HepG2 (cell line): ENCODE data around the gene RBCK1. TPM values are rescaled to one million over a fixed set of nuclear protein-coding genes. Genes with fewer than 3 reads are reported as not detected.

Experiments
- AGO1 ChIP-seq: fragments of 200-400 bp; formaldehyde crosslinking; IDR thresholded peaks from 2 replicates; pipeline ENCODE4 v1.6.1; 2017; ENCODE audit warnings: mild to moderate bottlenecking, low read depth, low read length, moderate library complexity; ENCODE audit not compliant: poor library complexity, severe bottlenecking
- FOXA3 ChIP-seq: IDR thresholded peaks from 2 replicates; pipeline ENCODE4 v1.6.1; 2016; ENCODE audit warnings: missing genetic modification reagents, missing compliant biosample characterization
- KDM4B ChIP-seq: sonication (generic); formaldehyde crosslinking; IDR thresholded peaks from 2 replicates; pipeline ENCODE4 v1.4.0; 2020; ENCODE audit warnings: missing genetic modification reagents
- MBNL3 ChIP-seq: fragments of 250-450 bp; sonication (Bioruptor Pico); conservative IDR thresholded peaks from 2 replicates; pipeline ENCODE4 v1.8.0; 2022; ENCODE audit warnings: mild to moderate bottlenecking, inconsistent platforms
- MED13 ChIP-seq: sonication (generic); formaldehyde crosslinking; IDR thresholded peaks from 2 replicates; pipeline ENCODE4 v1.5.0; 2020; ENCODE audit warnings: missing genetic modification reagents
- RBM39 ChIP-seq: fragments of 200-400 bp; formaldehyde crosslinking; IDR thresholded peaks from one replicate; pipeline ENCODE4 v1.6.1; 2018; ENCODE audit warnings: antibody characterized with exemption, mild to moderate bottlenecking, low read depth, low read length; ENCODE audit not compliant: poor library complexity, severe bottlenecking
- SPEN ChIP-seq: sonication (generic); formaldehyde crosslinking; IDR thresholded peaks from 2 replicates; pipeline ENCODE4 v1.5.1; 2020; ENCODE audit warnings: low read depth, mild to moderate bottlenecking, missing genetic modification reagents
- ZNF234 ChIP-seq: sonication (generic); formaldehyde crosslinking; conservative IDR thresholded peaks from 2 replicates; pipeline ENCODE4 v1.5.1; 2020; ENCODE audit warnings: mild to moderate bottlenecking, missing genetic modification reagents
- ZNF552 ChIP-seq: sonication (generic); formaldehyde crosslinking; IDR thresholded peaks from 2 replicates; pipeline ENCODE4 v1.9.0; 2022; ENCODE audit warnings: missing genetic modification reagents, mild to moderate bottlenecking, borderline replicate concordance
- ZNF777 ChIP-seq: sonication (generic); formaldehyde crosslinking; IDR thresholded peaks from 2 replicates; pipeline ENCODE4 v1.4.0; 2020; ENCODE audit warnings: missing genetic modification reagents
- ZNF841 ChIP-seq: sonication (generic); formaldehyde crosslinking; IDR thresholded peaks from 2 replicates; pipeline ENCODE4 v1.8.1; 2023; ENCODE audit warnings: missing genetic modification reagents, borderline replicate concordance
- ZNF891 ChIP-seq: sonication (generic); formaldehyde crosslinking; IDR thresholded peaks from 2 replicates; pipeline ENCODE4 v1.5.0; 2020; ENCODE audit warnings: mild to moderate bottlenecking, missing genetic modification reagents
- polyA plus RNA-seq, 8 experiments: library from polyadenylated mRNA; depleted of rRNA in 3 of 8; stranded (reverse) in 7 of 8; unstranded in 1 of 8; fragments of >200 nt; fragmentation: Illumina TruSeq in 4 of 8; extraction: Trizol in 4 of 8; gene quantifications; 2 replicates each; pipeline versions ENCODE4 v1.2.1 to v1.2.3, GENCODE V29; 2011 to 2016; ENCODE audit warnings: low read depth in 4 of 8, missing spikeins in 1 of 8, mixed read lengths in 1 of 8; ENCODE audit not compliant: insufficient read depth in 1 of 8
- total RNA-seq, 5 experiments: library from RNA; depleted of rRNA; stranded (reverse); fragments of >200 nt; fragmentation: Illumina TruSeq; extraction: Trizol; gene quantifications; 2 replicates each; pipeline ENCODE4 v1.2.3, GENCODE V29; 2016; ENCODE audit warnings: low read depth in 1 of 5
- TF ChIP-seq, protein P1 (sequence below), 2 experiments: sonication (generic) in 1 of 2; formaldehyde crosslinking in 1 of 2; IDR thresholded peaks; 2 replicates each; pipeline versions ENCODE4 v1.5.1 to v1.6.1; 2011 to 2020; ENCODE audit warnings: borderline replicate concordance in 1 of 2, low read depth in 1 of 2, low read length in 1 of 2, mild to moderate bottlenecking in 1 of 2, missing genetic modification reagents in 1 of 2, moderate library complexity in 1 of 2
- TF ChIP-seq, protein P2 (sequence below): sonication (generic); formaldehyde crosslinking; IDR thresholded peaks from 2 replicates; pipeline ENCODE4 v1.4.0; 2020; ENCODE audit warnings: mild to moderate bottlenecking, missing genetic modification reagents
- TF ChIP-seq, protein P3 (sequence below): sonication (generic); formaldehyde crosslinking; IDR thresholded peaks from 2 replicates; pipeline ENCODE4 v1.8.1; 2023; ENCODE audit warnings: mild to moderate bottlenecking, missing genetic modification reagents
- TF ChIP-seq, protein P4 (sequence below): sonication (generic); formaldehyde crosslinking; IDR thresholded peaks from 2 replicates; pipeline ENCODE4 v1.4.0; 2020; ENCODE audit warnings: missing genetic modification reagents

RBCK1 gene
- total and polyA plus RNA-seq, 2 of the 13 experiments (the other 11 are each of a cell fraction or from before 2014, with no cell fraction given), result 149 to 215 TPM

DNA sequence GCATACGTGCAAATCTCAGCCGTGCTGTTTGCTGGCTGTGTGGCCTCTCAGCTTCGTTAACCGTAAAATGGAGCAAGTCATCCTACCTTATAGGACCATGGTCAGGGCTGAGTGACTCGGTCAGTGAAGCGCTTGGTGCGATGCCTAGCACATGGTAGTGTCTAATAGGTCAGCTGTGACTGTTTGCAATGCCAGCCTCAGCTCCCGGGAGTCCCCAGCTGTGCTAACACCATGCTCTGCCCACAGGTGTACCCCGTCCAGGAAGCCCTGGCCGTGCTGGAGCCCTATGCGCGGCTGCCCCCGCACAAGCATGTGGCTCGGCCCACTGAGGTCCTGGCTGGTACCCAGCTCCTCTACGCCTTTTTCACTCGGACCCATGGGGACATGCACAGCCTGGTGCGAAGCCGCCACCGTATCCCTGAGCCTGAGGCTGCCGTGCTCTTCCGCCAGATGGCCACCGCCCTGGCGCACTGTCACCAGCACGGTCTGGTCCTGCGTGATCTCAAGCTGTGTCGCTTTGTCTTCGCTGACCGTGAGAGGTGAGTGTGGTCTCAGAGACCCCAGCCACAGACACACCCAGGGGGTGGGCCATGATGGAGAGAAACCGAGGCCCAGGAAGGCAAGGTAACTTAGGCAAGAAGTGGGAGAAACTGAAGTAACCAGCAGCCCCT lies 16.9 kb upstream of the RBCK1 start (continued):
- TF ChIP-seq, protein P1, sequence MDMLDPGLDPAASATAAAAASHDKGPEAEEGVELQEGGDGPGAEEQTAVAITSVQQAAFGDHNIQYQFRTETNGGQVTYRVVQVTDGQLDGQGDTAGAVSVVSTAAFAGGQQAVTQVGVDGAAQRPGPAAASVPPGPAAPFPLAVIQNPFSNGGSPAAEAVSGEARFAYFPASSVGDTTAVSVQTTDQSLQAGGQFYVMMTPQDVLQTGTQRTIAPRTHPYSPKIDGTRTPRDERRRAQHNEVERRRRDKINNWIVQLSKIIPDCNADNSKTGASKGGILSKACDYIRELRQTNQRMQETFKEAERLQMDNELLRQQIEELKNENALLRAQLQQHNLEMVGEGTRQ (IDR thresholded peaks at IDR 0.05; ENCODE audit: low read depth, low read length), result no peak
- TF ChIP-seq, protein P1 (CRISPR knock-in tag; IDR thresholded peaks at IDR 0.05; ENCODE audit: borderline replicate concordance), result 0 out of 2 replicates have a peak, but pooled peaks have one; percentile 3
- TF ChIP-seq FOXA3 (CRISPR knock-in tag) (no peak), ZNF234 (no peak), MED13 (CRISPR knock-in tag) (no peak), AGO1 (peak; percentile 69), ZNF841 (CRISPR knock-in tag) (no peak), KDM4B (no peak), SPEN (CRISPR knock-in tag) (no peak), MBNL3 (CRISPR knock-in tag) (no peak), ZNF891 (CRISPR knock-in tag) (0 out of 2 replicates have a peak, but pooled peaks have one; percentile 50), ZNF777 (no peak), ZNF552 (CRISPR knock-in tag) (no peak), RBM39 (peak; percentile 28)
- TF ChIP-seq, protein P2, sequence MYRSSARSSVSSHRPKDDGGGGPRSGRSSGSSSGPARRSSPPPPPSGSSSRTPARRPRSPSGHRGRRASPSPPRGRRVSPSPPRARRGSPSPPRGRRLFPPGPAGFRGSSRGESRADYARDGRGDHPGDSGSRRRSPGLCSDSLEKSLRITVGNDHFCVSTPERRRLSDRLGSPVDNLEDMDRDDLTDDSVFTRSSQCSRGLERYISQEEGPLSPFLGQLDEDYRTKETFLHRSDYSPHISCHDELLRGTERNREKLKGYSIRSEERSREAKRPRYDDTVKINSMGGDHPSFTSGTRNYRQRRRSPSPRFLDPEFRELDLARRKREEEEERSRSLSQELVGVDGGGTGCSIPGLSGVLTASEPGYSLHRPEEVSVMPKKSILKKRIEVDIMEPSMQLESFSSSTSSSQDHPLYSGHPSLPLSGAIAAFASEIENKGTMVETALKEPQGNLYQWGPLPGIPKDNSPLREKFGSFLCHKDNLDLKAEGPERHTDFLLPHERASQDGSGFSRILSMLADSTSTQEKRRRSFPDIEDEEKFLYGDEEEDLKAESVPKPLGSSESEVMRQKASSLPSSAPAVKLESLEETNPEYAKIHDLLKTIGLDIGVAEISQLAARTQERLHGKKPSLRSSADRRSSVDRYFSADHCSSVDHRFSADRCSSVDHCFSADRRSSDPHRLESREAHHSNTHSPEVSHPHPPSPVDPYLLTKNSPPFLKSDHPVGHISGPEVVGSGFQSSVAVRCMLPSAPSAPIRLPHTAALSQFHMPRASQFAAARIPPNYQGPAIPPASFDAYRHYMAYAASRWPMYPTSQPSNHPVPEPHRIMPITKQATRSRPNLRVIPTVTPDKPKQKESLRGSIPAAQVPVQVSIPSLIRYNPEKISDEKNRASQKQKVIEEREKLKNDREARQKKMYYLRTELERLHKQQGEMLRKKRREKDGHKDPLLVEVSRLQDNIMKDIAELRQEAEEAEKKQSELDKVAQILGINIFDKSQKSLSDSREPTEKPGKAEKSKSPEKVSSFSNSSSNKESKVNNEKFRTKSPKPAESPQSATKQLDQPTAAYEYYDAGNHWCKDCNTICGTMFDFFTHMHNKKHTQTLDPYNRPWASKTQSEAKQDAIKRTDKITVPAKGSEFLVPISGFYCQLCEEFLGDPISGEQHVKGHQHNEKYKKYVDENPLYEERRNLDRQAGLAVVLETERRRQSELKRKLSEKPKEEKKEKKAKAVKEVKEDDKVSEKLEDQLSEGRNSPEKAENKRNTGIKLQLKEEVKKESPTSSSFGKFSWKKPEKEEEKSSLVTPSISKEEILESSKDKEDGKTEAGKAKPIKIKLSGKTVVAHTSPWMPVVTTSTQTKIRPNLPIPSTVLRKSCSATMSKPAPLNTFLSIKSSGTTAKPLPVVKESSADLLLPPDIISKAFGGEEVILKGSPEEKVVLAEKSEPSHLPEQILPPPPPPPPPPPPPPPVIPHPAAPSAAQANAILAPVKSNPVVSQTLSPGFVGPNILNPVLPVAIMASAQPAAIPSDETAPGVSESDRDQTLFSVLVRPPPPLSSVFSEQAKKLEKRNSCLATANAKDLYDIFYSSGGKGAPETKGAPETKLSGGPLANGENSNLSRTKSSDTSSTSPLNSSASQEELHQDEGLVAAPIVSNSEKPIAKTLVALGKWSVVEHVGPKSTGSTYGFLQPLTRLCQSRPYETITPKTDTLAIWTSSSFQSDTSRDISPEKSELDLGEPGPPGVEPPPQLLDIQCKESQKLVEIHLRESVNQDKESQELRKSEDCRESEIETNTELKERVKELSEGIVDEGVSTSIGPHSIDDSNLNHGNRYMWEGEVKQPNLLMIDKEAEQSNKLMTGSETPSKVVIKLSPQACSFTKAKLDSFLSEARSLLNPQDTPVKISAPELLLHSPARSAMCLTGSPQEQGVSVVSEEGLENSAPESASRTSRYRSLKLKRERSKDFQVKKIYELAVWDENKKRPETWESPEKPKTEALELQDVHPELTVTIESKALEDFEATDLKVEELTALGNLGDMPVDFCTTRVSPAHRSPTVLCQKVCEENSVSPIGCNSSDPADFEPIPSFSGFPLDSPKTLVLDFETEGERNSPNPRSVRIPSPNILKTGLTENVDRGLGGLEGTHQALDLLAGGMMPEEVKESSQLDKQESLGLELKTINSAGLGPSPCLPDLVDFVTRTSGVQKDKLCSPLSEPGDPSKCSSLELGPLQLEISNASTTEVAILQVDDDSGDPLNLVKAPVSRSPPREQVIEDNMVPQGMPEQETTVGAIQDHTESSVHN (CRISPR knock-in tag), result peak; percentile 57; the same call in 1 of the 2 replicates
- TF ChIP-seq, protein P3, sequence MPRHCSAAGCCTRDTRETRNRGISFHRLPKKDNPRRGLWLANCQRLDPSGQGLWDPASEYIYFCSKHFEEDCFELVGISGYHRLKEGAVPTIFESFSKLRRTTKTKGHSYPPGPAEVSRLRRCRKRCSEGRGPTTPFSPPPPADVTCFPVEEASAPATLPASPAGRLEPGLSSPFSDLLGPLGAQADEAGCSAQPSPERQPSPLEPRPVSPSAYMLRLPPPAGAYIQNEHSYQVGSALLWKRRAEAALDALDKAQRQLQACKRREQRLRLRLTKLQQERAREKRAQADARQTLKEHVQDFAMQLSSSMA (CRISPR knock-in tag), result no peak
- TF ChIP-seq, protein P4, sequence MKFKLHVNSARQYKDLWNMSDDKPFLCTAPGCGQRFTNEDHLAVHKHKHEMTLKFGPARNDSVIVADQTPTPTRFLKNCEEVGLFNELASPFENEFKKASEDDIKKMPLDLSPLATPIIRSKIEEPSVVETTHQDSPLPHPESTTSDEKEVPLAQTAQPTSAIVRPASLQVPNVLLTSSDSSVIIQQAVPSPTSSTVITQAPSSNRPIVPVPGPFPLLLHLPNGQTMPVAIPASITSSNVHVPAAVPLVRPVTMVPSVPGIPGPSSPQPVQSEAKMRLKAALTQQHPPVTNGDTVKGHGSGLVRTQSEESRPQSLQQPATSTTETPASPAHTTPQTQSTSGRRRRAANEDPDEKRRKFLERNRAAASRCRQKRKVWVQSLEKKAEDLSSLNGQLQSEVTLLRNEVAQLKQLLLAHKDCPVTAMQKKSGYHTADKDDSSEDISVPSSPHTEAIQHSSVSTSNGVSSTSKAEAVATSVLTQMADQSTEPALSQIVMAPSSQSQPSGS (CRISPR knock-in tag), result no peak
